Choroid plexus epithelial cell (primary cell): ENCODE data around the gene P4HA1.

Source experiments
- DNase-seq: peaks from one replicate; pipeline ENCODE4 v3.0.0-alpha.2; 2010; ENCODE audit warnings: low read depth
- H3K4me3 ChIP-seq: 2 replicates; pipeline ENCODE4 v1.5.1; 2011; ENCODE audit warnings: low read depth, mild to moderate bottlenecking, control low read depth, low read length, moderate library complexity
- TF ChIP-seq, protein P1 (sequence below): conservative IDR thresholded peaks from 2 replicates; pipeline ENCODE4 v1.5.1; 2011; ENCODE audit warnings: low read depth, mild to moderate bottlenecking, control low read depth, inconsistent platforms, low read length, moderate library complexity

Gene P4HA1

GRCh38 chr10:73060738-73061635, 35.7 kb downstream of the P4HA1 start:
- TF ChIP-seq, protein P1, sequence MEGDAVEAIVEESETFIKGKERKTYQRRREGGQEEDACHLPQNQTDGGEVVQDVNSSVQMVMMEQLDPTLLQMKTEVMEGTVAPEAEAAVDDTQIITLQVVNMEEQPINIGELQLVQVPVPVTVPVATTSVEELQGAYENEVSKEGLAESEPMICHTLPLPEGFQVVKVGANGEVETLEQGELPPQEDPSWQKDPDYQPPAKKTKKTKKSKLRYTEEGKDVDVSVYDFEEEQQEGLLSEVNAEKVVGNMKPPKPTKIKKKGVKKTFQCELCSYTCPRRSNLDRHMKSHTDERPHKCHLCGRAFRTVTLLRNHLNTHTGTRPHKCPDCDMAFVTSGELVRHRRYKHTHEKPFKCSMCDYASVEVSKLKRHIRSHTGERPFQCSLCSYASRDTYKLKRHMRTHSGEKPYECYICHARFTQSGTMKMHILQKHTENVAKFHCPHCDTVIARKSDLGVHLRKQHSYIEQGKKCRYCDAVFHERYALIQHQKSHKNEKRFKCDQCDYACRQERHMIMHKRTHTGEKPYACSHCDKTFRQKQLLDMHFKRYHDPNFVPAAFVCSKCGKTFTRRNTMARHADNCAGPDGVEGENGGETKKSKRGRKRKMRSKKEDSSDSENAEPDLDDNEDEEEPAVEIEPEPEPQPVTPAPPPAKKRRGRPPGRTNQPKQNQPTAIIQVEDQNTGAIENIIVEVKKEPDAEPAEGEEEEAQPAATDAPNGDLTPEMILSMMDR: peak; percentile 56
- no peak overlapping the region for H3K4me3 ChIP-seq
- peak; percentile 59 for DNase-seq

DNA sequence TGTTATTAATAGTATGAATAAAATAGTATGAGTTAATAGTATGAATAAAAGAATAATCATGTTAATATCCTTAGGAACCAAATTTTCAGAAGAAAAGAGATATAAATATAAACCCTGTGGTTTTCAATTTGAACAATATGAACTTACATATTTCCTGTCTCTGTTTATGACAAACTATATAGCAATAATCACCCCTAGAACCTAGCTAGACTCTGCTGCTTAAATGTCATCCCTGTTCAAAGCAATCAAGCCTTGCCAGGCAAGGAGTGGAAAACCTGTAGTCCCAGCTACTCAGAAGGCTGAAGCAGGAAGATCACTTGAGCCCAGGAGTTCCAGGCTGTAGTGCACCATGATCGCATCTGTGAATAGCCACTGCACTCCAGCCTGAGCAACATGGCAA, 36.5 kb downstream of the P4HA1 start:
- H3K4me3 ChIP-seq: no peak overlapping the region
- no peak for DNase-seq
- TF ChIP-seq, protein P1: no peak

DNA sequence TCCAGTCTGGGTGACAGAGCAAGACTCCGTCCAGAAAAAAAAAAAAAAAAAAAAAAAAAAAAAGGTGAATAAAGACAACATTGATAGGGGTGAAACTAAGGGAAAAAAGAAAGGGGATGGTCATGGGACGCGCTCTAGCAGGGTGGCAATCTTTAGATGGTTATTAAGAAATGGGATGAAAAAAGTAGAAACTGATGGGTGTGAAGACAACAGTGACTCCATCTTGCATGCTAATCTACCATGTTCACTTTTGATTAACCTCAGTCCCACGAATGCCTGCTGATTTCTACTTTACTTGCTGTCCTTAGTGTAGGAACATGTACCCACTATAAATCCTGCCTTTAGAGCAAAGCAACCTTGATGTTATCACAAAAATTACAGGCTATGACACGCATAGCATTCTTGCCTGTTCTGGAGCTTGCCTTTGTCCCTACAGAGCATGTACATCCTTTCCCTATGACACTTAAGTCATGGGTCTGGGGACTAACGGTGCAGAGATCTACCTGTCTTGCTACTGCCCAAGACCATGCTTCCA, 38.5 kb downstream of the P4HA1 start:
- no peak for DNase-seq
- TF ChIP-seq, protein P1: no peak
- no peak overlapping the region for H3K4me3 ChIP-seq

- TF ChIP-seq, protein P1: no peak
- no peak for DNase-seq
- no peak overlapping the region for H3K4me3 ChIP-seq
Observed at GRCh38 chr10:73054286-73054685, 42.4 kb downstream of the P4HA1 start.

GRCh38 chr10:73053275-73053674, 43.4 kb downstream of the P4HA1 start:
- no peak for DNase-seq
- TF ChIP-seq, protein P1: no peak
- no peak overlapping the region for H3K4me3 ChIP-seq

DNA sequence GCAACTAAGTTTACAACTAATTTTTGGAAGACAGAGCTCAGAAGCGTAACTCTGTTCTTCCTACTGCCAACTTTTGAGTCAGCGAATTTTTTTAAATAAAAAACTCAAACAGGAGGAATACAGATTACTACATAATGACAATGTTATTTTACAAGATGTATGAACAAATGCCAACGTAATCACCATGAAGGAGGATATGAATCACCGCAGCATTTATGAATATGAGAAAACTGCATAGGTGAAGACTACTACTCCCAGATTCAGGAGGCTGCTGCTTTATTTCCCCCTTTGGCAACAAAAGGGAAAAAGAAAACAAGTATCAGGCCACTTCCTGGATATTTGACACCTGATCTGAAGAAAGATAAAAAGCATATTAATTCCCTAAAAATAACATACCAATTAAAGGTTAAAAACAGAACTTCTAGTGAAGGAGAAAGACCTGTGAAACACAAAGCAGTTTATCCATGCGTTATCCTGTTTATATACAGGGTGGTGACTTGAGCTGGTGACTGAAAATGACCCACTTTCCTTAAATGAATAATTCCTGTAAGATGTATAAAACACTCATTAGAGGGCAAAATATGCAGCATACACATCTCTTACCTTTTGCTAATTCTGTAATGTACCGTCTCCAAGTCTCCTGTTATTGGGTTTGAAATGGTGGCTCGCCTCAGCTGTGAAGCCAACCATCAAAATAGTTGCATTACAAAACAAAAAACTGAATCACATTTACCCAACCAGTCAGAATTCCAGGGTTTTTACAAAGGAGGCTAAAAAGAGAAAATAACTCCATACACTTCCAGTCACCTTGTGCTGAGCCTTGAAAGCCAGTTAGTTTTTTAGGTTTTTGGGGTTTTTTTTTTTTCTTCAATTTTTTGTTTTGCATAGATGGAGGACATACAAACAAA, 52.0 kb downstream of the P4HA1 start:
- peak; percentile 91 for DNase-seq
- TF ChIP-seq, protein P1: no peak
- H3K4me3 ChIP-seq: no peak overlapping the region
